ENCODE measurements around the gene PSMA7.
A peak's percentile ranks its signal among the peaks of the same experiment; 100 is the strongest.

The PSMA7 gene

DNA sequence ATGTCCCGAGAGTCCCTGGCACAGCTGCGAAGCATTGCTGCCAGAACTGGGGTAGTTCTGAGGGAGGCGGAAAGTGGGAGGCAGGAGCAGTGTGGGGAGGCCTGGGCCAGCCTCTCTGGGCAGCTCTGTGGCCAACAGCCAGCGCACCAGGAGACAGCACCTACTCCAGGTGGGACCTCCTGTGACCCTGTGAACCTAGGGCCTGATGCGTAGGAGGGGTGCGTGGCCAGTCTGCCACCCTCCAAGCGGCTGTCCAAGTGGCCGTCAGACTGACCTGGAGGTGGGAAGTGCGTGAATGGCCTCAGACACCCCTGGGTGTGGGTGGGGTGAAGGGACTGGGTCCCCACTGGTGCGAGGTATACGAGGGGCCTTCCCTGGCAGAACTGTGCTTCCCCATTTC is 15.9 kb upstream of the PSMA7 start:
- no peak overlapping the region for H3K4me3 ChIP-seq (ENCODE audit: low read length)
- no peak for TF ChIP-seq CTCF (conservative IDR thresholded peaks at IDR 0.05; ENCODE audit: low read length)
- DNase-seq (ENCODE audit: low read depth), result no peak

DNA sequence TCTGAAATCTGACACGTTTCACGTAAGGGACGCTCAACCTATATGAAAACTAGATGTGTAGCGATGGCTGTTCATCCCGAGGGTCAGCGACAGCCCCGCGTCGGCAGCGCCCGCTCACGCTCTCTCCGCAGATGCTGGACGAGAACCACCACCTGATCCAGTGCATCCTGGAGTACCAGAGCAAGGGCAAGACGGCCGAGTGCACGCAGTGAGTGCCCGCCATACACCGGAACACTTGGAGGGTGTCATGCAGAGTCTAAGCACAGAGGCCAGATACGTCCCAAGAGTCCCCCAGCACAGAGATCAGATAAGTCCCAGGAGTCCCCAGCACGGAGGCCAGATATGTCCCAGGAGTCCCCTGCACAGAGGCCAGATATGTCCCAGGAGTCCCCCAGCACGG is 15.3 kb upstream of the PSMA7 start:
- no peak for DNase-seq (ENCODE audit: low read depth)
- H3K4me3 ChIP-seq (ENCODE audit: low read length), result no peak overlapping the region
- no peak for TF ChIP-seq CTCF (conservative IDR thresholded peaks at IDR 0.05; ENCODE audit: low read length)

DNA sequence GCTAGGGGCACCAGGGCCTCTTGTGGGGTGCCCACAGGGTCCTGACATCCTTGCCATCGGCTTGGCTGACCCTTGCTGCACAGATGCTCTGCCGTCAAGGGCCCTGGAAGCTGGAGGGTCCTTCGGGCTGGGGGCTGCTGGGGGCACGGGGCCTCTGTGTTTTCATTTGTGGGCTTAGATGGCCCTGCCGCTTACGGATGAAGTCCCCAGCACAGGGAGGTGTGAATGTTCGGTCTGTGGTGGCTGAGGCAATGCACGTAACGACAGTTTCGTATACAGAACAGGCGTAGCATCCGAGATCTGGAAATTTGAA is 14.8 kb upstream of the PSMA7 start:
- no peak overlapping the region for H3K4me3 ChIP-seq (ENCODE audit: low read length)
- no peak for TF ChIP-seq CTCF (conservative IDR thresholded peaks at IDR 0.05; ENCODE audit: low read length)
- DNase-seq (ENCODE audit: low read depth), result no peak

DNA sequence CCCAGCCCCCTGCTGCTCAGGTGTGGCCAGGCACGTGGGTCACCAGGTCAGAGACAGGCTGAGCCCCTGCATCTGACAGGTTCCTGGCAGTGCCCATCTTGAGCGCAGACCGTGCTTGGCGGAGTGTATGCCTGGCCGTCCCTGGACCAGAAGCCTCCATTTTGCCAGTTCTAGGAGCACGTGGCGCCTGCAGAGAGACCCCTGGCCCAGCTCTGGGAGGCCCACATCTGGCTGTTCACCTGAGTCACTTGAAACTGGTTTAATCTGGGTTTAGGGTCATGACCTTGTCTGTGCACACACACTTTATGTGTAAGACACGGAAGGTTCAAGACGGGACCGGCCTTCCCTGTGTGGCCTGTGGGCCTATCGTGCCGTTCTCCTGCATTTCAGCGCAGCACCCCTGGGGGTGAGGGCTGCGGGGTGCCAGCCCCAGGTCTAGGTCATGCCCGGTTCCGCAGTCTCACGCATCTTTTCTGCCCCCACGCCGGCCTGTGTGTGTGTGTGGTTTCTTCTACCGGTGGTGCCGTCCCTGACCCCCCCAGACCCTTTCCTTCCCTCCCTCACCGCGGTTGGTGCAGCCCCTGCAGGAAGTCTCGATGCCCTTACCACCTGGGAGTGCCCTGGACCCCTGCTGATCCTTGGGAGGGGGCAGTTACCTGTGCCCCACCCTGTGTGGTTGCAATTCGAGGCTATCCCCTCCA is 14.3 kb upstream of the PSMA7 start:
- H3K4me3 ChIP-seq (ENCODE audit: low read length), result no peak overlapping the region
- TF ChIP-seq CTCF (conservative IDR thresholded peaks at IDR 0.05; ENCODE audit: low read length), result no peak
- DNase-seq (ENCODE audit: low read depth), result no peak

GRCh38 chr20:62156592-62157386 is 13.6 kb upstream of the PSMA7 start:
- peak; percentile 64 for TF ChIP-seq CTCF (conservative IDR thresholded peaks at IDR 0.05; ENCODE audit: low read length)
- peak; percentile 37 for DNase-seq (ENCODE audit: low read depth)
- no peak overlapping the region for H3K4me3 ChIP-seq (ENCODE audit: low read length)

DNA sequence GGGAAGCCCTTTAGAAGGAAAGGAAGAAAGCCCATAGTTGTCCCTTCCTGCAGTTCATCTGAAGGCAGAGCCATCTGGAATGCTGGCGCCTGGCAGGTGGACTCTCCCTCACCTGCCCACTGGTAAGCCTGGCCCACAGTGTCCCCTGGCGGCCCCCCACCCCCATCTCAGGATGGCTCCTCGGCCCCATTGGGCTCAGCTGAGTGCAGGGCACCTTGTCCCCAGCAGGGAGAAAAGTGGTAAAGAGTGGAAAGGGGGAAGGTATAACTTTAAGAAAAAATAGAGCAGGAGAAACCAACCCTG is 13.0 kb upstream of the PSMA7 start:
- DNase-seq (ENCODE audit: low read depth), result no peak
- no peak for TF ChIP-seq CTCF (conservative IDR thresholded peaks at IDR 0.05; ENCODE audit: low read length)

More for the DNA sequence above, 13.0 kb upstream of the PSMA7 start:
- H3K4me3 ChIP-seq (ENCODE audit: low read length), result no peak overlapping the region
